ENCODE measurements around the gene ITGAE.
A peak's percentile ranks its signal among the peaks of the same experiment; 100 is the strongest.

The ITGAE gene

DNA sequence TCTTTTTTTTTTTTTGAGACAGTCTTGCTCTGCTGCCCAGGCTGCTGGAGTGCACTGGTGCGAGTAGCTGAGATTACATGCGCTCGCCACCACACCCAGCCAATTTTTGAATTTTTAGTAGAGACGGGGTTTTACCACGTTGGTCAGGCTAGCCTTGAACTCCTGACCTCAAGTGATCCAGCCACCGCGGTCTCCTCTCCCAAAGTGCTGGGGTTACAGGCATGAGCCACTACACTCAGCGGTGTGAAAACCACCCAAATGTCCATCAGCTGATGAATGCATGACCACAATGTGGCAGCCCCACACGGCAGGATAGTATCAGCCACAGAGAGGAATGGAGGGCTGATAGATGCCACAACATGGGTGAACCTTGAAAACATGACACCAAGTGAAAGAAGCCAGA, 107.2 kb downstream of the ITGAE start:
- no peak for DNase-seq (ENCODE audit: low read depth)

DNA sequence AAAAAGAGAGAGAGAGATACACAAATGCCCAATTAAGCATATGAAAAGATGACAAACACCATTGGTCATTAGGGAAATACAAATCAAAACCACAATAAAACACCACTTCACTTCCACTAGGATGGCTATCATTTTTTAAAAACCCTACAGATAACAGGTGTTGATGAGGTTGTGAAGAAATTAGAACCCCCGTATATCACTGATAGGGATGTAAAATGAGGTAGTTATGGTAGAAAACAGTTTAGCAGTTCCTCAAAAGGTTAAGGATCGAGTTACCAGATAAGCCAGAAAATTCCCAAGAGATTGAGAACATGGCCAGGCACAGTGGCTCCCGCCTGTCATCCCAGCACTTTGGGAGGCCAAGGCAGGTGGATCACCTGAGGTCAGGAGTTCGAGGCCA, 107.8 kb downstream of the ITGAE start:
- no peak for DNase-seq (ENCODE audit: low read depth)

DNA sequence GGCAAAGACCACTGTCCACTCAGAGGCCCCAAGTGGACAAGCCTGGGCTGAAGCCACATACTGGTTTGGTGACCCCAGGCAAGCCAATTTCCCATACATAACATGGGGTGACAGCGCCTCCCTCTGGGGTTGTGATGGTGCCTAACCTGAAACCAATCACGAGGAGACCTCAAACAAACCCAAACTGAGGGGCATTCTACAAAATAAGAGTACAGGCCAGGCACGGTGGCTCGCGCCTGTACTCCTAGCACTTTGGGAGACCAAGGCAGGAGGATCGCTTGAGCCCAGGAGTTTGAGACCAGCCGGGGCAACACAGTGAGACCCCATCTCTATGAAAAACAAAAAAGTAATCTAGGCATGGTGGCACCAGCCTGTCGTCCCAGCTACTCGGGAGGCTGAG, 108.6 kb downstream of the ITGAE start:
- no peak for DNase-seq (ENCODE audit: low read depth)

DNA sequence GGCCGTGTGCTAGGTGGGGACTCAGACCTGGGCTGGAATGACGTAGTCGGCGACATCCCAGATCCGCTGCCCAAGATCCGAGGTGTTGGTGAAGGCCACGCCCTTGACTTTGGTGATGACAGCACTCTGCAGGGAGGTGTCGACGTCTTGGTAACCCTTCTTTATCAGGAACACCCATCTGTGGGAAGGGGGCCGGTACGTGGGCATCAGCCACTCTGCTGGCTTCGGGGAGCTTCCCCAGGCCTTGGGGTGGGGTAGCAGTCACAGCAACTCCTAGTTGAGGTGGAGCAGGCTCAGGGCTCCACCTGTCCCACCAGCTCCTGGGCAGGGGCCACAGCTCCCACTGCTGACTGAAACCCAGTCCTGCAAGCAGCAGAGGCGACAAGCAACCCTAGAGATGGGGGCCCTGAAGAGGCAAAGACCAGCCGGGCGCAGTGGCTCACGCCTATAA, 109.3 kb downstream of the ITGAE start:
- DNase-seq (ENCODE audit: low read depth): no peak

DNA sequence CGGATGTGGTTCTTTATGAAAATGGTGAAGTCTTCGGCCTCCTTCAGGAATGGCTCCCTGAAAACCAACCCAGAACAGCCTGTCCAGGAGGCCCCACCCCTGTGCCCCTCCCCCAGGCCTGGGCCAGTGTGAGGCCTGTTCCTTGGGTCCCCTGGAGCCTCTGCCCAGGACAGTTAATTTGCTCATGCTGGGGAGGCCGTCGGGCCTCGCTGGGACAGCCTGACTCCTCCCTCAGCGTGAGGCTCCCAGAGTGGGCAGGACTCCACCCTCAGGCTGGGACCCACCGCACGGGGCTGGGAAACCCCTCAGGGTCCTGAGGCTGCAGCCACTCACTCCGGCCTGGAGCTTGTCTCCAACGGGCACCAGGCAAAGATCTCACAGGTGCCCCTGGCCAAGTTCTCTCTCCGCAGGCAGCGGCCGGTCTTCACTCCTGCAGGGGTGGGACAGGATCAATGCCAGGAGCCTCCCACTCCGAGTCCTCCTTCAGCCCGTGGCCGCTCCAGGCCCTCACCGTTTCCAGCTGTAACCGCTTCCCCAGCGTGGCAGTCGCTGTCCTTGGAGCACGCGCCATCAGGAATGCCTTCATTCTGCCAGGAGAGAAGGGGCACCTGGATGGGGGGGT, 110.8 kb downstream of the ITGAE start:
- DNase-seq (ENCODE audit: low read depth): no peak

DNA sequence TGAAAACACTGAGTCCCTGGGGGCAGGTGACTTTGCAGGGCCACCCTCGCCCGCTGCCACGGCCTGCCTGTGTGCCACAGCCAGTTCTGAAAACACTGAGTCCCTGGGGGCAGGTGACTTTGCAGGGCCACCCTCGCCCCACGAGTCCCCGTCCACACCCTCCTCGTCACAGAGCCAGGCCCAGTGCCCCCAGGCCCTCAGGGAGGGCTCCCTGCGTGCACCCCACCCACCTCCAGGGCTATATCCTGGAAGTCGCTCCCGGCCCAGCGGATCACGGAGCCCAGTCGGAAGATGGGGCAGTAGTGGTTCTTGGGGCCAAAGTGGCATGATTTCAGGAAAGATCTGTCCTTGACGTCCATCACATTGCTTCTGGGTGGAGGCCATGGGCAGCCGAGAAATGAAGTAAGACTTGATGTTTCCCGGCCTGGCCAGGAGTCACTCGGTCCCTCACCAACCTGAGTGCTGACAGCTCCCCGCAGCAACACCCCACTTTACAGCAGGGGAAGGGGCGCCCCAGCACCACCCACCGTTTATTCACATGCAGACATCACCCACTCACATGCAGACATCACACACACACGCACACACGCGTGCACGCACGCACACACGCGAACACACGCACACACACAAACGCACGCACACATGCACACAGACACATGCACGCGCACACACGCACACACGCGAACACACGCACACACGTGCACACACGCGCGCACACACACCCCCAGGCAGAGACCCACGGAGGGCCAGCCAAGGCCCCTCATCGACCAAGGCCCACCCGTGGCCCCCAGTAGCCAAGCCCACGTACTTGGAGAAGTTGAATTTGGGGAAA, 111.5 kb downstream of the ITGAE start:
- DNase-seq (ENCODE audit: low read depth): no peak

DNA sequence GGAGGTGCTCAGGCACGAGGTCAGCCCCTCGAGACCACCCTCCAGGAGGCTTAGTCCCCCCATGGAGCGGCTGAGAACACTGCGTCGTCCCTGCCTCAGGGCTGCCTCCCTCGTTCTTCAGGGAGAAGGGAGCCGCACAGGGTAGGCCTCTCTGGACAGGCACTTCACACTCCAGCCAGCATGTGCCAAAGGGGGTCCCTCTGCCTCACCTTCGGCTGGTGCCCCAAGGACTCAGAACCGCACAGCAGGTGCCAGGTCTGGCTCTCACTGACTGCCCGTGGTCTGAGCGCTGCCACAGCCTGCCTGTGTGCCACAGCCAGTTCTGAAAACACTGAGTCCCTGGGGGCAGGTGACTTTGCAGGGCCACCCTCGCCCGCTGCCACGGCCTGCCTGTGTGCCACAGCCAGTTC, 112.1 kb downstream of the ITGAE start:
- DNase-seq (ENCODE audit: low read depth): no peak

DNA sequence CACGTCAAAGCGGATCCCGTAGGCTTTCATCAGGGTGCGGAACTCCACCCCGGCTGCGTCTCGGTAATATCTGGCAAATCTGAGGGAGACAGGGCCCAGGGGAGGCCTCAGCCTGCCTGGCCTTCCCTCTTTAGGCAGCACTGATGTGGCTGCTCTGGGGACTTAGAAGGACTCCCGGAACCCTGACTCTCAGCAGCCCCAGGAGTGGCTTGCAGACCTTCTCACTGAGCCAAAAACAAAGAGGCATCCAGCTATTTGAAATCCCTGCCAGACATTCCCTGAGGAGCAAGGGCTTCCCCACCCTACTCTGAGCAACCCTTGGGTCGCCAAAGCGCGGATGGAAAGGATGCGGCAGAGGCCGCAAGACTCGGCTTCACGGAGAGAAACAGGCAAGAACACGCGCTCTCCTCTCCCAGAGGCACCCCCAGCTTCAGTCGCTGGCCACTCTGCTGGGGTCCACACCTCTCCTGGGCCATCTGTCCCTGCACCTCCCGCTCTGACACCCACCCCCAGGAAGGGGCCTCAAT, 112.9 kb downstream of the ITGAE start:
- DNase-seq (ENCODE audit: low read depth): no peak

DNA sequence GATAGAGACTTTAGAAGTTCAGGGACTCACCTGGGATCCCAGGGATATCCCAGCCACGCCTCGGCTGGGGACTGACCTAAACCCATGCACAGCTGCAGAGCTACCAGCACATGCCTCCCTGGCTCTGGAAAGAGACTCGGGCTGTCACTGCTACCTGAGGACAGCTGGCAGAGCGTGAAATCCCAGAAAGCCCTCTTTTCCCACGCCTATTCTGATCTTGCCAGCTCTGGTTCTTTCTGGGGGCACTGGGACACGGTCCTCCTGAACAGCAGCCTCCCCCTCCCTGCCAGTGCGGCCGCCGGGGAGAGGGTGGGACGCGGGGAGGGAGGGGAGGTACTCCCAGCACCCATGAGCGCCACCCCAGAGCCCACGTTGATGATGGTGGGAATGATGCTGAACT, 115.8 kb downstream of the ITGAE start:
- DNase-seq (ENCODE audit: low read depth): no peak

DNA sequence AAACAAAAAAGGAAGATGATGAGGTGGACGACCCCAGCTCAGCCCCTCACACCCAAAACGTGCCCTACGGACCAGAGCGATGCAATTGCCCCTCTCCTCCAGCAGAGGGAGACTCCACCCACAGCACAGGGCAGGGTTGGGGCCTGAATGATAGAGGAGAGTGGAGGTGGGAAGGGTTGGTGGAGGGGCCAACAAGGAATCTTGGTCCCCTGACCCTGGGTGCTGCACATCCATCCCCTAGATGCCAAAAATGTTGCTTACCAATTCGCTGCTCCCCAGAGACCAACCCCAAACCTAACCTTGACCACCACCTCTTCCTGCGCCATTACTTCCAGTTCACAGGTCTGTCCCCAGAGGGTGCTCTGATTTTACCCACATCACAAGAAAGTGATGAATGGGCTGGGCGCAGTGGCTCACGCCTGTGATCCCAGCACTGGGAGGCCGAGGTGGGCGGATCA, 117.9 kb downstream of the ITGAE start:
- no peak for DNase-seq (ENCODE audit: low read depth)

DNA sequence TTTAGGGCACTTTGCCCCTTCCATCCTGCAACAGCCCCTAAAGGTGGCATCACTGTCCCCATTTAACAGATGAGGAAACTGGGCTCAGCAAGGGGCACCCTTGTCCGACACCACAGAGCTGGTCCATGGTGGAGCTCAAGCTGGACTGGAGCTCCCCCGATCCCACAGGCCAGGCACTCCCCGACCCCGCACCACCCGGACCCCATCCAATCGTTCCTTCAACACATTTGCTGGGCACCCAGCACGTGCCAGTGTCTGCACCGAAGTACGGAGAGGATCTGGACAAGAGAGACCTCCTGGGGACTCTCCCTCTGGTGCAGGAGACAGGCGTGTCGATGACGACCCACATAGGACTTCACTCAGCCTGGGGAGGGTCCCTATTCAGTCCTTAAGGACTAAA, 119.0 kb downstream of the ITGAE start:
- no peak for DNase-seq (ENCODE audit: low read depth)

DNA sequence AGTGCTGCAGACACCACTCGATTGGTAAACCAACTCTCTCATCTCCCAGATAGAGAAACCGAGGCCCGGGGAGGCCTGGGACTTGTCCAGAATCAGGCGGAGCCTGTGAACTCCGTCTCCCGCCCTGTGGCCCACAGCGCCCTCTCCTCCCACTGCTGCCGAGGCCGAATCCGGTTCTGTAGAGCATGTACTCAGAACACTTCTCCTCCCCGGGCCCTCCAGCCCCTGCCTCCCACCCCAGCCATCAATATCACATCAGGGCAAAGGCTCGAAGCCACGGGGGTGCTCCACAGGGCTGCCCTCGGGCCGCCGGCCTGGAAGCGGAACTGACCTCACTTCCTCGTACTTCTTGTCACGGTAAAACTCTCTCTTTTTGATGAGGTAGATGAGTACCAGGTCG, 119.4 kb downstream of the ITGAE start:
- no peak for DNase-seq (ENCODE audit: low read depth)

DNA sequence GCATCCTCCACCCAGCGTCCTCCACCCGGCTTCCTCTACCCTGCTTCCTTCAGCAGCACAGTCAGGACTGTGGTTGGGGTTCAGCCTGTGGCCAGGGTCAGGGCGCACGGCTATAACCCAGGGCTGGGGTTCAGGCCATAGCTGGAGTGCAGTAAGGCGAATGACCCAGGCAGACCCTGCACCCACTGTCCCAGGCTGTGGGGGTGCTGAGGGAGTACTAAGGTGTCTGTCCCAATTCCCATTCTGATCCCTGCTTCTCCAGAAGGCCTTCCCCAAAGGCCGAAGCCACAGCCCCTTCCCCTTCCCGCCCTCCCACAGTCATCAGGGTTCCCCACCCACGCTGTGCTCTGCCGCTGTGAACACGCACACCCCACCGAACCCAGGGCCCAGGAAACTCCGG, 119.9 kb downstream of the ITGAE start:
- DNase-seq (ENCODE audit: low read depth): no peak

DNA sequence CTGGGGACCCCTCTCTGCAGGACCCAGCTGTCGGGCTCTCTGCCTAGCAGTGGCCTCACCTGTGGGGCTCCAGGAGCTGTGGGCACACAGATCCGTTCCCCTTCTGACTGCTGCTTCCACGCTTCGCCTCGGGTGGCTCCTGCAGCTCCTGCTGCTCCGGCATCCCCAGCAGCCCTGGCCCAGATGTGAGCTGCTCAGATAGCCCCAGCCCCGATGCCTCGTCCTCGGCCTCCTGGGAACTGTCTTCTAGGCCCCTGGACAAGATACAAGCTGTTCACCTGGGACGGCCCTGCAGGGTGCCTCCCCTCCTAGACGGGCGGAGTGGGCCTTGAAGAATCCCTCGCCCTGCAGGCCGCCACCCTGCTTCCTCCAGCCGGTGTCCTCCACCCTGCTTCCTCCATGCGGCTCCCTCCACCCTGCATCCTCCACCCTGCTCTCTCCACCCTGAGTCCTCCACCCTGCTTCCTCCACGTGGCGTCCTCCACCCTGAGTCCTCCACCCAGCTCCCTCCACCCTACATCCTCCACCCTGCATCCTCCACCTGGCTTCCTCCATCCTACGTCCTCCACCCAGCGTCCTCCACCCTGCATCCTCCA, 121.4 kb downstream of the ITGAE start:
- DNase-seq (ENCODE audit: low read depth): no peak

DNA sequence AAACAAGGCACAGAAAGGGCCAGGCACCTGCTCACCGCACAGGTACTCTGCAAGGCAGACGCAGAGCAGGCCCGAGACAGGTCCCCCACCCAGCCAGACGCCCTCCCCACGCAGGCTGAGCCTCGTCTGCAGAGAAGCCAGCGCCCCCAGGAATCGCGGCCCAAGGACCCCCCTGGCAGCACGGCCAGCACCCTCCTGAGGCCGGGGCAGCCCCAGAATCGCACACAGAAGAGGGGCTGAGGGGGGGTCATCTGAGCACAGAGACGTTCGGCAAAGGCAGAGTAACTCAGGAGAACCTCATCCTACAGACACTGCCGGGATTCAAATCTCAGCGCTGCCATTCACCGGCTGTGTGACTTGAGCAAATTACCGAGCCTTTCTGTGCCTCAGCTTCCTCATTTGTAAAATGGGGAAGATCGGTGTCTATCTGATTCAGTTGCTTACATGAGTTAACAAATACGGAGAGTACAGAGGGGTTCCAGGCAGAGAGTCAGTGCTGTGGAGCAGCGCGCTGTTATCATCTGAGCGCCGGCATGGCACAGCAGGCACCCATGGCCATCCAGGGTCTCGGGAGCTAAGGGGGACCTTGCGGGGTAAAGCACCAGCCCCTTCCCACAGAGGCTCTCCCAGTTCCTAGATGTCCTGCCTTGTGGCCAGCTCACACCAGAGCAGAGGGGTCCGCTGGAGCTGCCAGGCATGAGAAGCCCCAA, 122.0 kb downstream of the ITGAE start:
- no peak for DNase-seq (ENCODE audit: low read depth)

DNA sequence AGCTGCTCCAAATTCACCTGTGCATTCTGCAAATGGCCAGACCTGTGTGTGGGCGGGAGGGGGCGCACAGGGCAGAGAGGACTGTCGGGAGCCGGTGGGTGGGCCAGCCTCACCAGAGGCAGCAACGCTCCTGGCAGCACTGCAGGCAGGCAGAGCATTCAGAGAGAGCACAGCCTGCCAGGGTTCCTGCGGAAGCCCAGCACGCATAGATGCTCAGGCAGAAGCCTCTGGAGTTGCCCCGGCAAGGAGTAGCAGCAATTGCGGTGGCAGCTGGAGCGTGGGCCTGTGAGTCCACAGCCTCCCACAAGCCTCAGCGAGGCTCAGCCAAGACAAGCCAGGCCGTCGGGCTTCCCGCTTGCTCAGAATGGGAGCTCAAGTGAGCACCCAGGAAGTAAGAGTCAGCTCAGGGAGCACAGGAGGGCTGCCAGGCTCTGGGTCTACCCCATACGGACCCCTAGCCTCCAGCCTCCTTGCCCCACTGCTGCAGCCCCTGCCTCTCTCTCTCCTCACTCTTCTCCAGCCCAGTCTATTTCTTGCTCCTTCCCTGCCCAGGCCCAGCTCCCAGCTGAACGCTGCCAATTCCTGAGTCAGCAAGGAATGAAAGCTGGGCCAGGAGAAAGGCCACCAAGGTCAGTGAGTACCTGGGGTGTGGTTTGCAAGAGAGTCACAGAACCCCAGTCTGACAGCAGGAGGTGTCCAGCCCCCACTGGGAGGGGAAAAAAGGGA, 122.7 kb downstream of the ITGAE start:
- no peak for DNase-seq (ENCODE audit: low read depth)

DNA sequence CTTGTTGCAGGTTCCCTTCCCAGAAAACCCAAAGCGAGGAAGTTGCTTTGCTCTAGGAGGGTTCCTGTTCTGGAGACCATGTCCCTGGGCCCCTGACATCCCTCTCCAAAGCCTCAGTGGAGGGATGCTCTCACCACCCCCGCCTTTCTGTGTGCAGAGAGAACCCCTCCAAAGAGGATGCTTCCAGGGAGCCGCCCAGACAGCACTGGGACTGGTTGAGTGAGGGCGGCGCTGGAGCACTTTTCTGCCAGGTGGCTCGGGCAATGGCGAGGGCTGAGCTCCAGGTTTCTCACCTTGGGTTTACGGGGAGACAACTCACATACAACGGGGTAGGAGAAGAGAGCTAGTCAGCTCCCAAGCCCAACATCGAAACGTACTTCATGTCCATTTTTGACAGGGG, 125.1 kb downstream of the ITGAE start:
- no peak for DNase-seq (ENCODE audit: low read depth)

DNA sequence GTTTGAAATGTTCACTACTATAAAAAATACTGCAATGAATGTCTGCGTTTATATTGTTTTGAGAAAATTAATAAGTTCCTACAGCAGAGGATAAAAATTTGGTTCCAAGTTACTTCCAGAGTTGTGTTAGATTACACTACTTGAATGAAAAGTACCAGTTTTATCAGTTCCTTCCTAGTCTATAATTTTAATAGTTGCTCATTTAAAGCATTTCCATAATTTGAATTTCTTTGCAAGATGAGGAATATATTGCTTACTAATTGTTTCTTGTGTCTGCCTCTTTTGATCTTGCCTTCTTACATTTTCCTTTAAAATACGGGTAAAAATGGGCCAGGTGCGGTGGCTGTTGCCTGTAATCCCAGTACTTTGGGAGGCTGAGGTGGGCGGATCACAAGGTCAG, 128.4 kb downstream of the ITGAE start:
- no peak for DNase-seq (ENCODE audit: low read depth)

DNA sequence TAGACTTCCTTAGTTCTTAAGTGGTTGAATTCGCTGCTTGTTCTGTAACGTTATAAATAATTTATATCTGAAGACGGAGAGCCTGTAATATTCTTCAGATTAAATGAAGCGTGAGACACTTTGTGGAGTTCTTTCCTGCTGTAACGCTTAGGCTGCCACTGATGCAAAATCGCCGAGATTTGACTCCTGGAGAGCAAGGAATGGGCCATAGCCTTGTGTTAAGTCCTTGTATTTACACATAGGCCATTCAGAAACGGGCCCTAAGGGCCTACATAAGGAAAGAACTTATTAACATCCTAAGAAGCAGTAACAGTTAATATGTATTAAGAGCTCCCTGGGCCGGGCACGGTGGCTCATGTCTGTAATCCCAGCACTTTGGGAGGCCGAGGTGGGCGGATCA, 131.4 kb downstream of the ITGAE start:
- DNase-seq (ENCODE audit: low read depth): no peak

DNA sequence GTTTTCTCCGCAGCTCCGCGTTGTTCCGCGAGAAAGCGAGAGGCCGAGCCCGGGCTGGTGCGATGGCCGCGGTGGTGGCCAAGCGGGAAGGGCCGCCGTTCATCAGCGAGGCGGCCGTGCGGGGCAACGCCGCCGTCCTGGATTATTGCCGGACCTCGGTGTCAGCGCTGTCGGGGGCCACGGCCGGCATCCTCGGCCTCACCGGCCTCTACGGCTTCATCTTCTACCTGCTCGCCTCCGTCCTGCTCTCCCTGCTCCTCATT, 132.0 kb downstream of the ITGAE start:
- DNase-seq (ENCODE audit: low read depth): no peak

DNA sequence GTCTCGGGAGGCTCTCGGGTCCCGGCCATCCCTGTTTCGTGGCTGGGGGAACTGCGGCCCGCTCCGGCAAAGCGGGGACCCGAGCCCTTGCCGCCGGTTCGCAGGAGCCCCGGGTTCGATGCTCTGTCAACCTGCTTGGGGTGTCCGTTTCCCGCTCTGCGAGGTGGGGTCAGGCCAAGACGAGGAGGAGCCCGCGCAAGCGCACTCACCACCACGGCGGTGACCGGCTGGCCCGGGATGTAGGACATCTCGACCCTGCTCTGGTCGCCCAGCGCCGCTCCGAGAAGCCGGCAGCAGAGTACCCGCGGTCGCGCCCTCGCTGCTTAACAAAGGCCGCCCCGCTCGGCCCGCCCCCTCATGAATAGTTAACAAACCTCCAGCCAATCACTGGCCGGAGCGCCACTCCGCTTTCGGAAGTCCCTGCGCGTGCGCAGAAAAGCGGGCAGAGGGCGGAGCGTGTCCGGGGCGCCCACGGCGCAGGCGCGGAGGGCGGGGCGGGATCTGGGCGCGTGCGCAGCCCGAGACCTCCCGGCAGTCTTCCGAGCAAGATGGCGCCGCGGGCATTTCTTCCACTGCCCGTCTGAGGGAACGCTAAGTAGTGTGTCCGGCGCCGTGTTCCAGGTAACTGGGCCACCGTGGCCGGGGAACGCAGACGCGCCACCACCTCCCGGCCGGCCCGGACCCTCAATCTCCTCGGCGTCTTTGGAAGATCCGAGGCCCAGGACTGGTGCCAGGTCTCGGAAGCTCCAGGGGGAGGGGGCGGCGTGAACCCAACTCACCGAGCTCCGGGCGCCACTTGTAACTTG, 132.5 kb downstream of the ITGAE start, which contains the start of the genes EMC6 and TAX1BP3:
TSS of gene EMC6 (plus strand) at position 534 of the 806 bp plus-strand sequence. CDS start 335 bp downstream, outside the sequence.
TSS of gene TAX1BP3 (minus strand) at position 300 of the 806 bp plus-strand sequence. CDS start at position 248, 52 bp downstream.
- peak; percentile 87 for DNase-seq (ENCODE audit: low read depth)
